HepG2 (cell line): ENCODE measurements around the gene TTC39B. TPM values are rescaled to one million over a fixed set of nuclear protein-coding genes. Genes with fewer than 3 reads are reported as not detected.
A peak's percentile ranks its signal among the peaks of the same experiment; 100 is the strongest.

ENCODE experiments used
- ATAC-seq: fragments of 200-7000 bp; cut with Tn5 transposase; 3 replicates; pipeline ENCODE4 v1.9.1; 2020; ENCODE audit warnings: mild to moderate bottlenecking, moderate library complexity
- Bru-seq: library from RNA; stranded (reverse); fragments of 400-500 nt; gene quantifications from one replicate; lab custom pipeline; 2021; lab: Mats Ljungman, UMichigan
- BruChase-seq, 2 experiments: library from RNA; stranded (reverse); fragments of 400-500 nt; gene quantifications; one replicate each; lab custom pipeline; 2021; lab: Mats Ljungman, UMichigan
- BruUV-seq: library from RNA; stranded (reverse); fragments of 400-500 nt; replicated peaks from 2 replicates; lab custom pipeline; 2021; lab: Mats Ljungman, UMichigan
- CTCF ChIA-PET: fragments of 300-600 bp; formaldehyde crosslinking; extraction: SDS; loops from one replicate; lab custom pipeline; 2021; ENCODE audit warnings: low total read pairs, inconsistent platforms, low intra/inter-chr PET ratio; lab: Yijun Ruan, JAX
- POLR2A ChIA-PET: fragments of 350-600 bp; sonication (Branson Sonifier 250); formaldehyde crosslinking; loops from one replicate; lab custom pipeline; 2020; ENCODE audit warnings: antibody characterized with exemption, inconsistent platforms; lab: Yijun Ruan, JAX
- DNase-seq: peaks from one replicate; pipeline ENCODE4 v3.0.0-alpha.2; 2015; ENCODE audit warnings: low spot score
- FAIRE-seq: peaks from 3 replicates; lab custom pipeline; 2011; peaks lifted over from hg19 to GRCh38; lab: Jason Lieb, UNC
- H2AFZ ChIP-seq: one replicate; pipeline ENCODE4 v1.6.1; 2011; ENCODE audit warnings: low read length, inconsistent platforms
- H3K27ac ChIP-seq: fragments of 300-600 bp; 3 replicates; pipeline ENCODE4 v1.8.0; 2011; ENCODE audit warnings: mixed run types, mild to moderate bottlenecking, mixed read lengths, low read length, inconsistent platforms; ENCODE audit not compliant: insufficient read depth; ENCODE audit errors: extremely low read length
- H3K27me3 ChIP-seq, 2 experiments: fragments of 200-600 bp in 1 of 2; 2 replicates in 1 of 2; 3 replicates in 1 of 2; pipeline versions ENCODE4 v1.6.0 to v1.8.0; 2011; ENCODE audit warnings: low read length in 2 of 2, mild to moderate bottlenecking in 2 of 2, moderate library complexity in 2 of 2, inconsistent platforms in 1 of 2; ENCODE audit not compliant: insufficient read depth in 2 of 2, control insufficient read depth in 1 of 2
- H3K36me3 ChIP-seq, 2 experiments: fragments of 200-600 bp in 1 of 2; replicated peaks in 1 of 2; 2 replicates in 1 of 2; 3 replicates in 1 of 2; pipeline versions ENCODE4 v1.5.1 to v1.8.0; 2011; ENCODE audit warnings: low read length in 2 of 2, inconsistent platforms in 1 of 2; ENCODE audit not compliant: insufficient read depth in 2 of 2, control insufficient read depth in 1 of 2
- H3K4me1 ChIP-seq: 2 replicates; pipeline ENCODE4 v1.5.1; 2012; ENCODE audit warnings: low read length, inconsistent platforms; ENCODE audit not compliant: insufficient read depth
- H3K4me2 ChIP-seq: 2 replicates; pipeline ENCODE4 v1.6.0; 2011; ENCODE audit warnings: low read depth, low read length, inconsistent platforms
- H3K4me3 ChIP-seq, 3 experiments: fragments of 200-600 bp in 1 of 3; sonication (generic), shearing (Covaris generic) in 1 of 3; replicated peaks in 1 of 3; 2 replicates each; pipeline ENCODE4 v1.5.1; 2011 to 2016; ENCODE audit warnings: low read length in 3 of 3, inconsistent platforms in 2 of 3, low read depth in 2 of 3, mild to moderate bottlenecking in 2 of 3, control low read depth in 1 of 3, mixed read lengths in 1 of 3; ENCODE audit not compliant: insufficient read depth in 1 of 3
- H3K79me2 ChIP-seq: one replicate; pipeline ENCODE4 v1.6.1; 2011; ENCODE audit warnings: low read length, inconsistent platforms; ENCODE audit not compliant: insufficient read depth
- H3K9ac ChIP-seq: 2 replicates; pipeline ENCODE4 v1.6.0; 2011; ENCODE audit warnings: mild to moderate bottlenecking, low read depth, low read length, inconsistent platforms; ENCODE audit not compliant: insufficient read depth
- H3K9me3 ChIP-seq: 2 replicates; pipeline ENCODE4 v1.5.1; 2012; ENCODE audit warnings: mild to moderate bottlenecking, low read length
- H4K20me1 ChIP-seq: 2 replicates; pipeline ENCODE4 v1.6.0; 2011; ENCODE audit warnings: inconsistent platforms, mild to moderate bottlenecking, low read length, moderate library complexity; ENCODE audit not compliant: insufficient read depth
- ATF1 ChIP-seq: IDR thresholded peaks from 2 replicates; pipeline ENCODE4 v1.6.1; 2016; ENCODE audit warnings: mild to moderate bottlenecking, control low read depth
- HOXA9 ChIP-seq: sonication (generic); formaldehyde crosslinking; IDR thresholded peaks from 2 replicates; pipeline ENCODE4 v1.8.1; 2022; ENCODE audit warnings: missing genetic modification reagents, mild to moderate bottlenecking, moderate library complexity, borderline replicate concordance
- IRX3 ChIP-seq: sonication (generic); formaldehyde crosslinking; IDR thresholded peaks from 2 replicates; pipeline ENCODE4 v1.8.1; 2023; ENCODE audit warnings: mild to moderate bottlenecking, low read depth, missing genetic modification reagents, borderline replicate concordance
- KDM6A ChIP-seq: IDR thresholded peaks from 2 replicates; pipeline ENCODE4 v1.6.1; 2016; ENCODE audit warnings: low read depth
- RAD21 ChIP-seq: fragments of 450-650 bp; formaldehyde crosslinking; IDR thresholded peaks from 2 replicates; pipeline ENCODE4 v1.5.0; 2020; ENCODE audit warnings: mild to moderate bottlenecking
- RCOR2 ChIP-seq: IDR thresholded peaks from 2 replicates; pipeline ENCODE4 v1.6.1; 2016; ENCODE audit warnings: missing biosample characterization, missing genetic modification reagents
- SP1 ChIP-seq, 2 experiments: fragments of 450-650 bp in 1 of 2; sonication (generic) in 1 of 2; formaldehyde crosslinking in 1 of 2; IDR thresholded peaks; 2 replicates each; pipeline versions ENCODE4 v1.4.0 to v1.6.1; 2016 to 2020; ENCODE audit warnings: missing genetic modification reagents in 1 of 2
- SRSF4 ChIP-seq: fragments of 200-400 bp; formaldehyde crosslinking; IDR thresholded peaks from one replicate; pipeline ENCODE4 v1.6.1; 2018; ENCODE audit warnings: mild to moderate bottlenecking, low read depth, low read length, moderate library complexity; ENCODE audit not compliant: poor library complexity, severe bottlenecking
- ZBED4 ChIP-seq: sonication (generic); formaldehyde crosslinking; IDR thresholded peaks from 2 replicates; pipeline ENCODE4 v1.4.0; 2020; ENCODE audit warnings: missing genetic modification reagents, borderline replicate concordance
- ZNF124 ChIP-seq: sonication (generic); formaldehyde crosslinking; IDR thresholded peaks from 2 replicates; pipeline ENCODE4 v1.4.0; 2020; ENCODE audit warnings: missing genetic modification reagents
- ZNF136 ChIP-seq: sonication (generic); formaldehyde crosslinking; IDR thresholded peaks from 2 replicates; pipeline ENCODE4 v1.8.1; 2022; ENCODE audit warnings: low read depth, mild to moderate bottlenecking, moderate library complexity, missing genetic modification reagents
- ZNF567 ChIP-seq: sonication (generic); formaldehyde crosslinking; IDR thresholded peaks from 2 replicates; pipeline ENCODE4 v1.8.1; 2023; ENCODE audit warnings: mild to moderate bottlenecking, missing genetic modification reagents, borderline replicate concordance
- ZNF589 ChIP-seq: sonication (generic); formaldehyde crosslinking; conservative IDR thresholded peaks from 2 replicates; pipeline ENCODE4 v1.8.0; 2022; ENCODE audit warnings: mild to moderate bottlenecking, moderate library complexity, missing genetic modification reagents
- ZSCAN22 ChIP-seq: sonication (generic); formaldehyde crosslinking; IDR thresholded peaks from 2 replicates; pipeline ENCODE4 v1.4.0; 2020; ENCODE audit warnings: mild to moderate bottlenecking, missing genetic modification reagents
- WGBS: methylation state at CpG from one replicate; pipeline ENCODE4 v1.1.6; 2017; ENCODE audit warnings: low lambda C conversion rate; 5-methylcytosine and 5-hydroxymethylcytosine counted together
- in situ Hi-C: cut with HindIII; loops from 2 replicates; pipeline ENCODE4 v1.10.0; 2017; ENCODE audit warnings: low pct_unique_long_range_greater_than_20kb; ENCODE audit not compliant: extremely low pct_ligation_motif_present
- intact Hi-C: fragments of 100-400 bp; cut with micrococcal nuclease; formaldehyde crosslinking; loops from one replicate; pipeline ENCODE4 v1.10.0; 2022; ENCODE audit not compliant: unreplicated experiment
- long read RNA-seq, 2 experiments: library from RNA in 1 of 2; library from polyadenylated mRNA in 1 of 2; stranded (forward) in 1 of 2; unstranded in 1 of 2; transcript quantifications; one replicate each; pipeline ENCODE4 v2.0.0, GENCODE V29; 2019 to 2022
- polyA minus RNA-seq, 3 experiments: library from RNA; depleted of rRNA, polyadenylated mRNA; stranded (reverse); fragments of >200 nt; gene quantifications; 2 replicates each; pipeline ENCODE4 v1.2.3, GENCODE V29; 2011; ENCODE audit warnings: low replicate concordance in 1 of 3
- polyA plus RNA-seq, 8 experiments: library from polyadenylated mRNA; depleted of rRNA in 3 of 8; stranded (reverse) in 7 of 8; unstranded in 1 of 8; fragments of >200 nt; fragmentation: Illumina TruSeq in 4 of 8; extraction: Trizol in 4 of 8; gene quantifications; 2 replicates each; pipeline versions ENCODE4 v1.2.1 to v1.2.3, GENCODE V29; 2011 to 2016; ENCODE audit warnings: low read depth in 4 of 8, missing spikeins in 1 of 8, mixed read lengths in 1 of 8; ENCODE audit not compliant: insufficient read depth in 1 of 8
- total RNA-seq, 5 experiments: library from RNA; depleted of rRNA; stranded (reverse); fragments of >200 nt; fragmentation: Illumina TruSeq; extraction: Trizol; gene quantifications; 2 replicates each; pipeline ENCODE4 v1.2.3, GENCODE V29; 2016; ENCODE audit warnings: low read depth in 1 of 5

Gene TTC39B
- total RNA-seq (2016; rRNA removed; fragmentation: Illumina TruSeq; extraction: Trizol) (18.5 and 19.4 TPM in 2 replicates), polyA plus RNA-seq (2011; rRNA removed) (9.8 and 14.3 TPM in 2 replicates), polyA minus RNA-seq (2011; rRNA and poly(A)+ RNA removed; ENCODE audit: low replicate concordance) (0.61 and 32.6 TPM in 2 replicates), Bru-seq, nascent RNA (percentile 75 among the genes with signal in this experiment), BruChase-seq, experiment 1, labeled RNA remaining after a 6-hour chase (percentile 70 among the genes with signal in this experiment), BruChase-seq, experiment 2, labeled RNA remaining after a 2-hour chase (percentile 72 among the genes with signal in this experiment)
- total RNA-seq (2016; cell fraction: cytosol; rRNA removed; fragmentation: Illumina TruSeq; extraction: Trizol; ENCODE audit: low read depth), result 3.7 and 4.6 TPM in 2 replicates
- 19.8 and 20.5 TPM in 2 replicates for total RNA-seq (2016; cell fraction: insoluble cytoplasmic fraction; rRNA removed; fragmentation: Illumina TruSeq; extraction: Trizol)
- total RNA-seq (2016; cell fraction: membrane; rRNA removed; fragmentation: Illumina TruSeq; extraction: Trizol), result 7.6 and 10.4 TPM in 2 replicates
- total RNA-seq (2016; cell fraction: nucleus; rRNA removed; fragmentation: Illumina TruSeq; extraction: Trizol), result 28.5 and 32.5 TPM in 2 replicates
- polyA plus RNA-seq (2011; cell fraction: cytosol; rRNA removed), result 4.3 and 4.7 TPM in 2 replicates
- 19.0 and 22.8 TPM in 2 replicates for polyA plus RNA-seq (2011; cell fraction: nucleus; rRNA removed)
- 5.4 and 7.7 TPM in 2 replicates for polyA plus RNA-seq (2012)
- 1.6 and 1.8 TPM in 2 replicates for polyA plus RNA-seq (2016; cell fraction: cytosol; fragmentation: Illumina TruSeq; extraction: Trizol; ENCODE audit: low read depth)
- polyA plus RNA-seq (2016; cell fraction: insoluble cytoplasmic fraction; fragmentation: Illumina TruSeq; extraction: Trizol; ENCODE audit: low read depth), result 9.2 and 10.2 TPM in 2 replicates
- polyA plus RNA-seq (2016; cell fraction: membrane; fragmentation: Illumina TruSeq; extraction: Trizol; ENCODE audit: low read depth), result 3.8 and 4.1 TPM in 2 replicates
- 20.6 and 23.2 TPM in 2 replicates for polyA plus RNA-seq (2016; cell fraction: nucleus; fragmentation: Illumina TruSeq; extraction: Trizol; ENCODE audit: insufficient read depth, low read depth)
- polyA minus RNA-seq (2011; cell fraction: cytosol; rRNA and poly(A)+ RNA removed), result 14.8 and 15.7 TPM in 2 replicates
- 59.2 and 75.3 TPM in 2 replicates for polyA minus RNA-seq (2011; cell fraction: nucleus; rRNA and poly(A)+ RNA removed)
- long read RNA-seq, experiment 1, full-length matches to known transcripts, result 19 of 34 reads
- long read RNA-seq, experiment 1, partial matches to known transcripts, result 3 of 34 reads
- long read RNA-seq, experiment 1, other reads (novel, unspliced or antisense), result 12 of 34 reads
- long read RNA-seq, experiment 2, full-length matches to known transcripts, result 7 of 48 reads
- long read RNA-seq, experiment 2, partial matches to known transcripts, result 6 of 48 reads
- long read RNA-seq, experiment 2, other reads (novel, unspliced or antisense), result 35 of 48 reads

GRCh38 chr9:15306757-15307522 lies at the start of gene TTC39B:
TSS of gene TTC39B (minus strand) at chr9:15307216. CDS start at chr9:15307125, 91 bp downstream.
- Histone ChIP-seq H3K79me2 (peaks cover 27% of the 10 kb centered on the region), H3K36me3 (no peaks in the 10 kb centered on the region), H3K27me3 (no peaks in the 10 kb centered on the region), H3K9ac (peak within 1 kb of the TSS; percentile 70), H4K20me1 (no peaks in the 10 kb centered on the region), H3K4me1 (peaks cover 36% of the 10 kb centered on the region), H3K4me3 (peak within 1 kb of the TSS; percentile 73 to 94 (median 83)), H3K27ac (peak within 1 kb of the TSS; percentile 69), H3K4me2 (peak within 1 kb of the TSS; percentile 89), H2AFZ (no peak within 1 kb of the TSS), H3K9me3 (no peaks in the 10 kb centered on the region)
- intact Hi-C loops (loop anchor here (1.0 to 2.0 kb wide), 4 partner anchors 26 to 115 kb away; partner anchors contain the start of gene SNAPC3), in situ Hi-C loops (no loop called here)
- ChIA-PET CTCF (no interaction called here), POLR2A (interaction anchor here (0.8 to 2.8 kb wide), 11 partner anchors 11 to 246 kb away, joined by 3 to 15 read pairs (median 3); partner anchors contain the start of gene CCDC171)
- FAIRE-seq, result peak; percentile 26
- WGBS, result 2% methylated on average over 12 of the region's 67 CpGs
- ATAC-seq, result peak; percentile 92
- peak; percentile 87 for DNase-seq
- BruUV-seq, result no TSS peak
- TF ChIP-seq ZNF567 (CRISPR knock-in tag) (0 out of 2 replicates have a peak, but pooled peaks have one; percentile 1), ZSCAN22 (CRISPR knock-in tag) (peak; percentile 41; the same call in 1 of the 2 replicates), ATF1 (no peak), ZNF124 (CRISPR knock-in tag) (0 out of 2 replicates have a peak, but pooled peaks have one; percentile 39), ZNF136 (no peak), RCOR2 (CRISPR knock-in tag) (no peak), SP1 (IDR thresholded peaks at IDR 0.05) (no peak), SP1 (CRISPR knock-in tag; IDR thresholded peaks at IDR 0.05) (peak; percentile 72), IRX3 (CRISPR knock-in tag) (no peak), ZBED4 (CRISPR knock-in tag) (peak; percentile 86; the same call in 1 of the 2 replicates), HOXA9 (CRISPR knock-in tag) (no peak), KDM6A (no peak), SRSF4 (no peak), RAD21 (CRISPR knock-in tag) (peak; percentile 27; the same call in 1 of the 2 replicates), ZNF589 (CRISPR knock-in tag) (0 out of 2 replicates have a peak, but pooled peaks have one; percentile 40)
